Astrocyte (in vitro differentiated cells and primary cell): ENCODE data around the gene BEST2.

Experiments
- EZH2 ChIP-seq: IDR thresholded peaks from 2 replicates; pipeline ENCODE4 v1.6.1; 2012; ENCODE audit warnings: mild to moderate bottlenecking, low read length, inconsistent platforms; ENCODE audit not compliant: insufficient read depth
- TF ChIP-seq, protein P1 (sequence below): IDR thresholded peaks from 2 replicates; pipeline ENCODE4 v1.5.1; 2011; ENCODE audit warnings: low read depth, mild to moderate bottlenecking, inconsistent platforms, low read length, moderate library complexity; ENCODE audit not compliant: insufficient read depth

DNA sequence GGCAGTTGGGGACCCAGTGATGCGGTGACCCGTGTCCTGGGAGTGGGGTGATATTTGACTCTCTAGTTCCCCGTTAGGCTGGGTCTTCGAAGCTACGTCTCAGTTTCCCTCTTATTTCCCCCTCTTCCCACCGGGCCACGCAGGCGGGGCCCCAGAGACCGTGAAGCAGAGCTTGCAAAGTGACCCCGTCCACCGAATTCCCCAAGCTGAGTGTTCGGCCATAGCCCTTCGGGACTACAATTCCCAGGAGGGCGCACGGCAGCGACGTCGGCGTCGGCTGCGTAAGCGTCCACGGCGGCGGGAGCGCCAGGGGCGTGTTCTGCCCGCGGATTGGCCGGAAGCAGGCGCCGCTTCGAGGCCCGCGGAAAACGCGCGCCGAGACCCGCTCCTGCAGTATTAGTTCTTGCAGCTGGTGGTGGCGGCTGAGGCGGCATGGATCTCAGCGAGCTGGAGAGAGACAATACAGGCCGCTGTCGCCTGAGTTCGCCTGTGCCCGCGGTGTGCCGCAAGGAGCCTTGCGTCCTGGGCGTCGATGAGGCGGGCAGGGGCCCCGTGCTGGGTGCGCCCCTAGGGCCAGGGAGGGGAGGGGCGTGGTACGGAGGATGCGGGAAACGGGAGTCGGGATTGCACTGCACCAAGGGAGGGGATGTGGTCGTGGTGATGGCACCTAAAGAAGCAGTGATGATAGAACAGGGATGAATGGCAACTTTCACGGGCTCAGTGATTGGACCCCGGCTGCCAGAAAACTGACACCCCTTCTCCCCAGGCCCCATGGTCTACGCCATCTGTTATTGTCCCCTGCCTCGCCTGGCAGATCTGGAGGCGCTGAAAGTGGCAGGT is 54.9 kb downstream of the BEST2 start, which contains the start of gene RNASEH2A:
- TF ChIP-seq, protein P1, sequence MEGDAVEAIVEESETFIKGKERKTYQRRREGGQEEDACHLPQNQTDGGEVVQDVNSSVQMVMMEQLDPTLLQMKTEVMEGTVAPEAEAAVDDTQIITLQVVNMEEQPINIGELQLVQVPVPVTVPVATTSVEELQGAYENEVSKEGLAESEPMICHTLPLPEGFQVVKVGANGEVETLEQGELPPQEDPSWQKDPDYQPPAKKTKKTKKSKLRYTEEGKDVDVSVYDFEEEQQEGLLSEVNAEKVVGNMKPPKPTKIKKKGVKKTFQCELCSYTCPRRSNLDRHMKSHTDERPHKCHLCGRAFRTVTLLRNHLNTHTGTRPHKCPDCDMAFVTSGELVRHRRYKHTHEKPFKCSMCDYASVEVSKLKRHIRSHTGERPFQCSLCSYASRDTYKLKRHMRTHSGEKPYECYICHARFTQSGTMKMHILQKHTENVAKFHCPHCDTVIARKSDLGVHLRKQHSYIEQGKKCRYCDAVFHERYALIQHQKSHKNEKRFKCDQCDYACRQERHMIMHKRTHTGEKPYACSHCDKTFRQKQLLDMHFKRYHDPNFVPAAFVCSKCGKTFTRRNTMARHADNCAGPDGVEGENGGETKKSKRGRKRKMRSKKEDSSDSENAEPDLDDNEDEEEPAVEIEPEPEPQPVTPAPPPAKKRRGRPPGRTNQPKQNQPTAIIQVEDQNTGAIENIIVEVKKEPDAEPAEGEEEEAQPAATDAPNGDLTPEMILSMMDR: no peak
- no peak for TF ChIP-seq EZH2
